ENCODE measurements around the gene SEPTIN10.
A peak's percentile ranks its signal among the peaks of the same experiment; 100 is the strongest.

Gene SEPTIN10

GRCh38 chr2:109523121-109523520 lies 90.6 kb downstream of the SEPTIN10 start:
- DNase-seq (ENCODE audit: low read depth), result no peak

- DNase-seq (ENCODE audit: low read depth), result no peak
Measured at GRCh38 chr2:109522063-109522374, 91.7 kb downstream of the SEPTIN10 start.

GRCh38 chr2:109521233-109522062 lies 92.3 kb downstream of the SEPTIN10 start:
- no peak for DNase-seq (ENCODE audit: low read depth)

GRCh38 chr2:109519513-109519912 lies 94.3 kb downstream of the SEPTIN10 start:
- no peak for DNase-seq (ENCODE audit: low read depth)

GRCh38 chr2:109517118-109517889 lies 96.5 kb downstream of the SEPTIN10 start:
- no peak for DNase-seq (ENCODE audit: low read depth)

GRCh38 chr2:109516445-109517117 lies 97.2 kb downstream of the SEPTIN10 start:
- no peak for DNase-seq (ENCODE audit: low read depth)

GRCh38 chr2:109514857-109515256 lies 98.9 kb downstream of the SEPTIN10 start:
- DNase-seq (ENCODE audit: low read depth), result no peak

- DNase-seq (ENCODE audit: low read depth), result no peak
Measured at GRCh38 chr2:109513749-109514588, 99.8 kb downstream of the SEPTIN10 start.

- no peak for DNase-seq (ENCODE audit: low read depth)
Measured at GRCh38 chr2:109513230-109513629, 100.5 kb downstream of the SEPTIN10 start.

- no peak for DNase-seq (ENCODE audit: low read depth)
Measured at GRCh38 chr2:109512076-109512475, 101.7 kb downstream of the SEPTIN10 start.

- no peak for DNase-seq (ENCODE audit: low read depth)
Measured at GRCh38 chr2:109511168-109511567, 102.6 kb downstream of the SEPTIN10 start.

- DNase-seq (ENCODE audit: low read depth), result peak; percentile 29
Measured at GRCh38 chr2:109510136-109511028, 103.4 kb downstream of the SEPTIN10 start.

GRCh38 chr2:109508556-109508955 lies 105.2 kb downstream of the SEPTIN10 start:
- no peak for DNase-seq (ENCODE audit: low read depth)

GRCh38 chr2:109507828-109508227 lies 105.9 kb downstream of the SEPTIN10 start:
- no peak for DNase-seq (ENCODE audit: low read depth)

GRCh38 chr2:109507217-109507616 lies 106.5 kb downstream of the SEPTIN10 start:
- DNase-seq (ENCODE audit: low read depth), result no peak

- DNase-seq (ENCODE audit: low read depth), result no peak
Measured at GRCh38 chr2:109503191-109503590, 110.6 kb downstream of the SEPTIN10 start.

- no peak for DNase-seq (ENCODE audit: low read depth)
Measured at GRCh38 chr2:109501461-109501860, 112.3 kb downstream of the SEPTIN10 start.

GRCh38 chr2:109500910-109501309 lies 112.9 kb downstream of the SEPTIN10 start:
- DNase-seq (ENCODE audit: low read depth), result no peak

GRCh38 chr2:109499566-109499965 lies 114.2 kb downstream of the SEPTIN10 start:
- no peak for DNase-seq (ENCODE audit: low read depth)

- DNase-seq (ENCODE audit: low read depth), result no peak
Measured at GRCh38 chr2:109498906-109499305, 114.9 kb downstream of the SEPTIN10 start.

All from stimulated activated CD8-positive, alpha-beta memory T cell treated with anti-CD3 and anti-CD28 coated beads, Interleukin-15, amount 100 ng/mL, for 24 hours (primary cell).